ENCODE data around the gene YPEL1.
"Not testable (repeated sequence)": the region's sequence is repeated elsewhere in the genome, so short reads cannot be mapped to it uniquely, and the experiment has no call there.

The YPEL1 gene

DNA sequence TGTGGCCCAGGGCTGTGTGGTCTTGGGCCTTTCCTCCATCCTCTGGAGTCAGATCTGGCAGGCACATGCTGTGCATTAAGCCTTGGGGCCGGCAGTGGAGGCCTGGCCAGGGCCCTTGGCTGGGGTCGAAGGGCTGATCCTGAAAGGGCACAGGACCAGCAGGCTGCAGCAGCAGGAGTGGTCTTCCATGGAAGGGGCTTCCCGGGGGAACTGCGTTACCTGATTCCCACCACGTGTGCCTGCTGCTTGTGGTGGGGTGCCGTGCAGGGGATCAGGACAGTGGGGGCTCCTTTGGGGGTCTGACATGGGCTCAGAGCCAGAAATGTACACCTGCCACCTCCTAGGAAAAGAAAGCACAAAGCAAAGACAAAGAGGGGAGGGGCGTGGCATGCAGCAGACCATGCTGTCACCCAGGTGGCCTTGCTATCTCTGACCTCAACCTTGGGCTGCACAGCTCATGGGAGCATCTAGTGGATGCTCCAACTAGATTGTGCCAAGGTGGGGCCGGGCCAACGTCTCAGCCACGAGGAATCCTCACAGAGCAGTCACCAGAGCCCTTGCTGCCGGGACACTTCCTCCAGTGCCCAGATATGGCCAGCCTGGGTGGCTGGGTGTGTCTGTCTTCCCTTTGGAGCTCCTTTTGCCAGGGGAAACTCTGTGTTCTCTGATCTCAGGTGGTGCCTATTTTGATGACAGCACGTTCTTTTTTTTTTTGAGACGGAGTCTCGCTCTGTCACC, 17.9 kb upstream of the YPEL1 start:
- FAIRE-seq = no peak

DNA sequence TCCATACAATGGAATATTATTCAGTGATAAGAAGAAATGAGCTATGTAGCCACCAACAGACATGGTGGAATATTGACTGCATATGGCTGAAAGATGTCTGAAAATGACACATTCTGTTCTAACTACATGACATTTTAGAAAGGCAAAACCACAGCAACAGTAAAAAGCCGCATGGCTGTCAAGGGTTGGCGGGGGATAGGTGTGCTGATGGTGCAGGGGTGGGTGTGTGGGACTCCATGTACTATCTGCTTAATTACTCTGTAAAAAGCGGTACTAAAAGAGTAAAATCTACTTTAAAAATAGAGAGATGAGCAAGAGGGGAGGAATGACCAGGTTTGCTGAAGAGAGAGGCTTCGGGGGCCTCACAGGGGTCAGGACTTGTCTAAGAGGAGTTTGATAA, 16.7 kb upstream of the YPEL1 start:
- no peak for FAIRE-seq

DNA sequence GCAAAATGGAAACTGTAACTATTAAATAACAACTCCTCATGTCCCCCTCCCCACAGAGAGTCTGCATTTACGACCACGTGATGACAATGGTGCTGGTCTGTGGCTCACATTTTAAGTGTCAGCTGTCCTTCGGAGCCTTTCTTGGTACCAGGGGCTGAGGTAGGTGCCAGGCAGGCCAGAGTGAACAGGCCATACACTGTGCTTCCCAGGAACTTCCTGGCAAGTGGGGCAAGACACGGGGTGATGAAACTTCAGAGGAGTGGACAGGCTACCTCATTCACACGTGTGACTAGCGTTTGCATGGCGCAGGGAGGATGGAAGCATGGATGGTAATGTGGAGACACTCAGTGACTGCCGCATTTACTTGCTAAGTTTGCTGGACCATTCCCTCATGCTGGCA, 10.4 kb upstream of the YPEL1 start:
- no peak for FAIRE-seq

DNA sequence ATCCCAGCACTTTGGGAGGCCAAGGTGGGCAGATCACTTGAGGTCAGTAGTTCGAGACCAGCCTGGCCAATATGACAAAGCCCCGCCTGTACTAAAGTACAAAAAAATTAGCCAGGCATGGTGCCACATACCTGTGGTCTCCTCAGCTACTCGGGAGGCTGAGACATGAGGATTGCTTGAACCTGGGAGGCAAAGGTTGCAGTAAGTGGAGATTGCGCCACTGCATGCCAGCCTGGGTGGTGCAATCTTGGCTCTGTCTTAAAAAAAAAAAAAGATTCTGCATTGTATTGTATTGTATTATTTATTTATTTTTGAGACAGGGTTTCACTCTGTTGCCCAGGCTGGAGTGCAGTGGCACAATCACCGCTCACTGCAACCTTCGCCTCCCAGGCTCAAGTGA, 9.3 kb upstream of the YPEL1 start:
- not testable (repeated sequence) for FAIRE-seq

DNA sequence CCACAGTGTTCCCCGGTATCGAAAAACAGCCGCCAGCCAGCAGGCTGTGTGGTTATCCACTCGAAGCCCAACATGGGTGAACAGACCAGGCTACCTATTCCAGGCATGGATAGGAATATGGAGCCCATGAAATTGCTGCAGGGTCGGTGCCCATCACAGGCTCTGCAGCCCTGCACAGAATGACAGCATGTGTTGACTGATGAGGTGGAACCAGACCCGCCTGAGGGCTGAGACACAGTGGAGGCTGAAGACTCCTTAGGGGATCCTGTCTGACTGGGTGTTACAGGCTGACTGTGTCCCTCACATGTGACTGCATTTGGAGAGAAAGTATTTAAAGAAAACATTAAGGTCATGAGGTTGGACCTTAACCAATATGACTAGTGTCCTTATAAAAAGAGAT, 6.2 kb upstream of the YPEL1 start:
- FAIRE-seq = no peak

DNA sequence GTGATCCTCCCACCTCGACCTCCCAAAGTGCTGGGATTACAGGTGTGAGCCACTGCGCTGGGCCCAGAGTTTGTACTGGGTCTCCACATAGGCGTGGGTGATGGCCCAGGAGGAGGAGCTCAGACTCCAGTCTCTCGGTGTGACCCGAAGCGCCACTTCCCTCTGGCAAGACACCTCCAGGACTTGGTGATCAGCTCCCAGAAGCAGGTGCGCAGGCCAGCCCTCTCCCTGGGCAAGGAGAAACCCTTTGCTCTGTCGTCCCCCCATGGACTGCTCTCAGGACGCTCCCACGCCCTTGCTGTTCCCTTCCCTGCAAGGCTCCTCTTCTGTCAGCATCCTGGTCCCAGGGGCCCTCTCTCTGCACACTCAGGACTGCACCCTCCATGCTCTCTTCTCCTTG, 5.5 kb upstream of the YPEL1 start:
- FAIRE-seq = no peak

DNA sequence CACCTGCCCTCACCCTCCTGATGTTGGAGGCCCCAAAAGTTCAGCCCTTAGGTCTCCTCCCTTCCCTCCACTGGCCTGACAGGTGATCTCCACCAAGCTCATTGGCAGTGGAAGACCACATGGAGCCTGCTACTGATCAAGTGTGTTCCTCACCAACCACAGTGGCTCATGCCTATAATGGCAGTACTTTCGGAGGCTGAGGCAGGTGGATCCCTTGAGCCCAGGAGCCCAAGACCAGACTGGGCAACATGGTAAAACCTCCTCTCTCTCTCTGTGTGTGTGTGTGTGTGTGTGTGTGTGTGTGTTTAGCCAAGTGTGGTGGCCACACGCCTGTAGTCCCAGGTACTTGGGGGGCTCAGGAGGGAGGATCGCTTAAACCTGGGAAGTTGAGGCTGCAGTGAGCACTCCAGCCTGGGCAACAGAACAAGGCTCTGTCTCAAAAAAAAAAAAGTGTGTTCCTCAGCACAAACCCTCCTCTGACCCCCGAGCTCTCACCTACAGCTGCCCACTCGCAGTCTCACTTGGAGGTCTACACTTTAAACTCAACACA, 4.3 kb upstream of the YPEL1 start:
- FAIRE-seq = no peak

DNA sequence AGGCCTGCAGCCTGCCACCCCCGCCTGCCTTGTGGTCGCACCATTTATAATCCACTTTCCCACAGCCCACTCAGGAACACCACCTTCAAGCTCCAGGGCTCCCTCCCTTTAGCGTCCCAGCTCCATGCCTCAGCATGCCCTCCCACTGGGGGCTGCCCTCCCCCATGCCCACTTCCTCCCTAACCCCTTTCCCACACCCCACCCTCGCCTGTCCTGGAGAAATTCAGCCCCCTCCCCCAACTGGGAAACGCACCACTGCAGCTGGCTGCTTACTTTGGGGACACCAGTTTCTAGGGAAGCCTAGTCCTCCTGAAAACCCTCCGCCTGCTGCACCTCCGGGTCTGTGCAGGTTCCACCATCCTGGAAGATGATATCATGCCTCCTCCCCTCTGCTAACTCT, 3.4 kb upstream of the YPEL1 start:
- FAIRE-seq = no peak

DNA sequence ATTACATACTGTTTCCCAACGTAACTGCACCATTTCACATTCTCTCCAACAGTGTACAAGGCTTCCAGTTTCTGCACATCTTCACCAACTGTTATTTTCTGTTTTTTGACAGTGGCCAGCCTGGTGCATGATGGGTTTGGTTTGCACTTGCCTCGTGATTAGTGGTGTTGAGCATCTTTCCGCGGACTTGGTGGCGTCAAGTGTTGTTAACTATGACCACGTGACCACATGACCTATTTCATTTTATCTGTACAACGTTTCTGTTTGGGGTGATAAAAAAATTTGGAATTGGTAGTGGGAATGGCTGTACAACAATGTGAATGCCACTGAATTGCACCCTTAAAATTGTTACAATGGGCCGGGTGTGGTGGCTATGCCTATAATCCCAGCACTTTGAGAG, 2.5 kb upstream of the YPEL1 start:
- no peak for FAIRE-seq

DNA sequence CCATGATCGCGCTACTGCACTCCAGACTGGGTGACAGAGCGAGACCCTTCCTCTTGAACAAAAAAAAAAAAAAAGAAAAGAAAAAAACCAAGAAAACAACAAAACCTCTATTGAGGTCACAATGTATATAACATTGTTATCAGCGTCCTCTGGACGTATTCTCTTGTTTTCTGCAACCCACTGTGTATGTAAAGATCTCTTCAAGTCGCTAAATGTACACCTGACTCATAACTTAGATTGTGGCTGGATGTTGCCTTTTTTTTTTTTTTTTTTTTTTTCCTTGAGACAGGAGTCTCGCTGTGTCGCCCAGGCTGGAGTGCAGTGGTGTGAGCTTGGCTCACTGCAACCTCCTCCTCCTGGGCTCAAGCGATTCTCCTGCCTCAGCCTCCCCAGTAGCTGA, 1.4 kb upstream of the YPEL1 start:
- FAIRE-seq = no peak

DNA sequence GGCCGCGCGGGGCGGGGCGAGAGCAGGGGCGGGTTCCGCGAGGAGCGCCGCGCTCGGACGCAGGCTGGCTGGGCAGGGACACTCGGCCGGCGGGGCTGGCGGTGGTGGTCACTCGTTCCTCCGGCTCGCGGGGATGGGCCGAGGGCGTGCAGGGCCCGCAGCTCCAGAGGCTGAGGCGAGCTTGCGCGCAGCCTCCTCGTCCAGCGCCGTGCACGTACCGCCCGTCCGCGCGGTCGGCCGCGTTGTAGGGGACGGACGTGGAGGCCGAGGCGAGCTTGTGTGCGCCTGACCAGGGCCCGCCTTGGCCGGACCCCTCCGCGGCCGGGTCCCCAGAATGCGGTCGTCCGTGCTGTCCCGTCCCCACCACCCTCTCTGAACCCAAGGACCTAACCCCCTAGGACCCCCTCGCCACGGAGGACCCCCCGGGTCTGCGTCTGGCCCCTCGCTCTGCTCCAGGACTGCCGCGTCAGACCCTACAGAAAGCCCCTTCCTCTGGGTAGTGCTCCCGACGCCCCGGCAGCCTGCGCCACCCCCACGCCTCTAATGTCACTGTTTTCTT, 569 bp upstream of the YPEL1 start:
- FAIRE-seq = no peak

DNA sequence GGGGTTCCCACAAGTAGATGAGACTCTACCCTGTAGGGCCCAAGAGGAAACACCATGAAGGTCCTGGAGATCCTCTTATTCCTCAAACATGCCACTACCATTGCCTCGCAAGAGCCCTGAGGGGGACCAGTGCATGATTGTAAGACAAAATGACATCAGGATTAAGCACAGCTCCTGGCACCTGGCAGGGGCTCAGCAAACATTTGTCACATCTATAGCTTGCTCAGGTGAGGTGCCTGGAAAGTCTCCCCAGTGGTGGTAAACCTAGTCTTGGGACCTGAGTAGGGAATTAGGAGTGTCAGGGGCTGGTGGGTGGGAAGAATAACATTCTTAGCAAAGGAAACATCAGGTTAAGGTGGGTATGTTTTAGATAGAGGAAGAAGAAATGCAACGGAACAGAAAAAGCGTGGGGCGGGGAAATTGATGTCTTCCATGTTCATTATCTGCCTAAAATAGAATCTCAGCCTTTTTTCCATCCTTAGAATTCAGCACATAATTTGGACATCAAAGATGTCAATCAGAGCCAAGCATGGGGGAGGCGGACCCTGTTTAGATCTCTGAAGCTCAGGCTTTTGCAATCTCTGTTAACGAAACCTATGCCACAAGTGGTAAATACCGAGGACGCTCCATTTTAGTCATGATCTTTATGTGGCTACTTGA, 924 bp downstream of the YPEL1 start:
- FAIRE-seq = no peak

DNA sequence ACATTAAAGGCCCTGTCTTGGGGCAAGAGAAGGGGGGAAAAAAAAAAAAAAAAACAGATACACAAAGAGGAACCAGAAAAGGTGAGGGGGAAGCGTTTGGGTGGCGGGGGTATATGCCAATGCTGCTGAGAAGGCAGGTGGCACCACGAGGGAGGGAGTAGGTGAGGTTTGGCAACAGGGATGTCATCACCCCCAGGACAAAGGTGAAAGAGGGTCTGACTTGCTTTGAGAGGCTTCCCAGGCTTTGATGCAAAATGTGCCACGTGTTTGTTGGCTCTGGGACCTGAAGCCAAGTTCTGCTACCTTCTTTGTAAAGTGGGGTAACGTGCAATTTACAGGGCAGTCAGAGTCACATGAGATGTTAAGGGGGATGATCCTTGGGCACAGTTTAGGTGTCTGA, 4.1 kb downstream of the YPEL1 start:
- no peak for FAIRE-seq

DNA sequence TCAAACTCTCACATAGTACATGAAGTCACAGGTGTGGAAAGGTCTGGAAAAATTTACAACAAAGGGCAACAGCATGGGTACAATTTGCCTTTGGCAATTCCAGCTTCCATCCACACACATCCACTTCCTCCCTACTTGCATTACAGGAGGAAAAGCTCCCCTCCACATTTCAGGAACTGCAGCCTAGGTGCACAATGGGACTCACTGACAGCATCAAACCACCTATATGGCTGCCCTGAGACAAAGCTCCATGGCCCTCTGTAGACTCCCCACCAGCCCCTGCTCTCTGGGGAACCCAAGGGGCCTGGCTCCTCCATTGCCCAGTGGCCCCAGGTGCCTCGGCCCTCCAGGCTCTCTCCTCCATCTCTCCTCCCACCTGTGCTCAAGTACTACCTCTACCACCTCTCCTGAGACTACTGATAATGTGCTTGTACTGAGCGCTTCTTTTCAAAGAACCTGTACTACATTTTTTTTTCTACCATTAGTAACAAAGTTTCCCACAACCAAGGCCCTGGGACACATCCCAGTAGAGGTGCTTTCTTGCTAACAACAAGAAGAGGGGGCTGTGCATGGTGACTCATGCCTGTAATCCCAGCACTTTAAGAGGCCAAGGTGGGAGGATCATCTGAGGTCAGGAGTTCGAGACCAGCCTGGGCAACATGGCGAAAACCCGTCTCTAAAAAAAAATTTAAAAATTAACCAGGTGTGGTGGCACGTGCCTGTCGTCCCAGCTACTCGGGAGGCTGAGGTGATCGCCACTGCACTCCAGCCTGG, 4.9 kb downstream of the YPEL1 start:
- FAIRE-seq = no peak

DNA sequence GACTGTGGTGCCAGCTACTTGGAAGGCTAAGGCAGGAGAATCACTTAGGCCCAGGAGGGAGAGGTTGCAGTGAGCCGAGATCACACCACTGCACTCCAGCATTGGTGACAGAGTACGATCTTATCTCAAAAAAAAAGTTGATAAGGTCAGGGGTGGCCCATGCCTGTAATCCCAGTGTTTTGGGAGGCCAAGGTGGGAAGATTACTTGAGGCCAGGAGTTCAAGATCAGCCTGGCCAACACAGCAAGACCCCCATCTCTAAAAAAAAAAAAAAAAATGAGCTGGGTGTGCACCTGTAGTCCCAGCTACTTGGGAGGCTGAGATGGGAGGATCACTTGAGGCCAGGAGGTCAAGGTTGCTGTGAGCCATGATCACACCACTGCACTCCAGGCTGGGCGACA, 6.4 kb downstream of the YPEL1 start:
- not testable (repeated sequence) for FAIRE-seq

DNA sequence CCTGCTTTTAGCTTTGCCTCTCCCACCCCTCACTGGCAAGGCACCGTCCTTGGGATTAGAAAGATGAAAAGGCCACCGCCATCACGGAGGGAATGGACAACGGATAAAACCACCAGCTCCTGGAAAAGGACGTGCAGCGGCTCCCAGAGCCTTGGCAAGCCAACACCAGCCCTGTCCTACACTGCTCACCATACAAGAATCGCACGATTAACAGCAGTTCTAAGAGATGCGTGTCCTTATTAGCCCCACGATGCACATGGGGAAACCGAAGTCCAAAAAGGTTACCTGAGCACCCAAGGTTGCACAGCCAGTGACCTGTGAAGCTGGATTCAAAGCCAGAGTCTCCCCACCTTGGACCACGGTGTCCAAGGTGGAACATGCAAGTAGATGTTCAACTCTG, 7.3 kb downstream of the YPEL1 start:
- no peak for FAIRE-seq

DNA sequence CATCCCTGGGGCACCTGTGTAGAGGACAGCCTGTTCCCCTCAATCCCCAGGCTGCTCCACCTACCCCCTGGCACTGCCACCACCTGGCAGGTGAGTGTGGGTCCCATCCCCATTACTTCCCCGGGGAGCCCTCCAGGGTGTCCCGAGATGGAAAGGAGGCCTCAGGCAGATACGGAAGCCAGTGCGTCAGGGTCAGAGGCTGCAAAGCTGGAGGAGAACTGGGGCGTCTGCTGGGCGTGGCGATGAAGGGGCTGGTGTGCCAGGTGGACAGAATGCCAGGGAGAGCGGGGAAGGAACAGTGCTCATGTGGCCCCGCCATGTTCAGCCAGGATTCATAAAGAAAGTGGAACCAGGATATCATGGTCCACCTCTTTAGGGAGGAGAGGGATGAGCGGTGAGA, 7.8 kb downstream of the YPEL1 start:
- FAIRE-seq = no peak

DNA sequence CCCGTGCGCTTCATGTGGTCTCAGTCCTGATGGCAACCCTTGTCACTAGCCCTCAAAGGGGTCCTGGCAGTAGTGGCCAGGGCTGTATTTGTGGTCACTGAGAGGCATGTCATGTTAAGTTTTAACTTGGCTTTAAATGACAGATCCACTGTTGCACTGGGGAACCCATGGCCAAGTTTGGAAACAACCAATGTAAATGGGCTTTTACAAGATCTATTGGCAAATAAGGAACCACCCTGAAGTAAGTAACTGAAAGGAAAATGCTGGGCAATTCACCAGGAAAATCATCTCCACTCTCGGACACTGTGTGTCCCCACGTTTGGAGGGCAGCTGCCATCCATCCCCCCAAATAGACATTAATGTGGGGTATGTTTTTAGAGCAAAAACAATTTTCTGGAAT, 8.4 kb downstream of the YPEL1 start:
- no peak for FAIRE-seq

DNA sequence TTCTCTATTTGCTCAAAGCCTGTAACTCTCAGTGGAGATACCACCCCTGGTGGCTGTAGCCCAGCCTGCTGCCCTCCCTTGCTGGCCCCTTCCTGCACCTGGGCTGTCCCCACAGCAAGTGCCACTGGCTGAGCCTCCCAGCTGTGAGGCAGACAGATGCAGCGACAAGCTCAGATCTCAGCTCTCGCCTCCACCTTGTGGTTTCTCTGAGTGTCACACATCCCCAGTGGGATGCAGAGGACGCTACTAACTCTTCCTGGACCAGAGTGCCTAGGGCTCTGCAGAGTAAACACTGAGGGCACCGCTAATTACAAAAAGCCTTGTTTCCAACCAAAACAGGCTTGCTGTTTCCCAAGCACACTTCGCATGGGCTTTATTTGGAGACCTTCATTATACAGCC, 8.9 kb downstream of the YPEL1 start:
- FAIRE-seq = no peak

DNA sequence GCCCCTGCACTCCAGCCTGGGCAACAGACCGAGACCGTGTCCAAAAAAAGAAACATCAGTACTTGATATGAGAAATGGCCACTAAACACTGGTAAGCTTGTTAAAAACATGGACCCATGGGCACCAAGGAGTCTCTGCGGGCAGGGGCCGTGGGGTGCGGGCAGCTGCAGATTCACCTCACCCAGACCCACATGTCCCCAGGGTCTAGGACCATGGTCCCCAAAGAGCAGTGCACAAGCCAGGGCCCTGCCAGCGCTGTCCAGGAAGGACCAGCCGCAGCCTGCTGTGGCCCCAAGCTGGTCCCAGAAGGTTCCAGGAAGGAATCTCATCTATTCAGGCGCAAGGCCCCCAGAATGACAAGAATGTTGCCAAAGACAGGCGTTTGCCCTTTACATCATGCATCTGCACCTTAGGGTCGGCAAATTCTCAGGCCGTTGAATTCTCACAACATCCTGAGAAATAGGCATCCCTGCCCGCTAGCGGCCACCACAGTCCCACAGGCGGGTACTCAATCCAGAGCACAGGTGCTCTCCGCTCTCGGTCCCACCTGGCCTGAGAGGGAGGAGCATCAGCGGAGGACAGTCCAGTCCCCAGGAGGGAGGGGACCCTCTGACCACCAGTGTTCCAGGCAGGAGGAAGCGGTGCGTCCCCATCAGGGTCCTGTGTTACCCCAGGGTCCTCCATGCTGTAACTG, 9.5 kb downstream of the YPEL1 start:
- FAIRE-seq = no peak

DNA sequence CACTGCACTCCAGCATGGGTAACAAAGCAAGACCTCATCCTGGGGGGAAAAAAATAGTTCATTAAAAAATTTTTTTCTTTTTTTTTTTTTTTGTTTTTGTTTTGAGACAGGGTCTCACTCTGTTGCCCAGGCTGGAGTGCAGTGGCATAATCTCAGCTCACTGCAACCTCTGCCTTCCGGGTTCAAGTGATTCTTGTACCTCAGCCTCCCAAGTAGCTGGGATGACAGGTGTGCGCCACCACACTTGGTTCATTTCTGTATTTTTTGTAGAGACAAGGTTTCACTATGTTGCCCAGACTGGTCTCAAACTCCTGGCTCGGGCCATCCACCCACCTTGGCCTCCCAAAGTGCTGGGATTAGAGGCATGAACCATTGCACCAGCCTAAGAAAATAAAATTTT, 11.1 kb downstream of the YPEL1 start:
- not testable (repeated sequence) for FAIRE-seq

DNA sequence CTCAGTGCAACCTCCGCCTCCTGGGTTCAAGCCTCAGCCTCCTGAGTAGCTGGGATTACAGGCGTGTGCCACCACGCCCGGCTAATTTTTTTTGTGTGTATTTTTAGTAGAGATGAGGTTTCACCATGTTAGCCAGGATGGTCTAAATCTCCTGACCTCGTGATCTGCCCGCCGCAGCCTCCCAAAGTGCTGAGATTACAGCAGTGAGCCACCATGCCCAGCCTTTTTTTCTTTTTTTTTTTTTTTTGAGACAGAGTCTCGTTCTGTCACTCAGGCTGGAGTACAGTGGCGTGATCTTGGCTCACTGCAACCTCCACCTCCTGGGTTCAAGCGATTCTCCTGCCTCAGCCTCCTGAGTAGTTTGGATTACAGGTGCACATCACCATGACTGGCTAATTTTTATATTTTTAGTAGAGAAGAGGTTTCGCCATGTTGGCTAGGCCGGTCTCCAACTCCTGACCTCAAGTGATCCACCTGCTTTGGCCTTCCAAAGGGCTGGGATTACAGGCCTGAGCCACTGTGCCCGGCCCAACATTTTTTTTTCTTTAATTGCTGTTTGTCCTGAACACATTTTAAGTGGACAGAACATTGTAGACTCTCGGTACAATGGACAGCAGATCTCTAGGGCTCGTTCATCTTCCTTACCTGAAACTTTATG, 14.3 kb downstream of the YPEL1 start:
- not testable (repeated sequence) for FAIRE-seq
